Transverse colon (tissue), 4 donors: ENCODE data around the gene APMAP. TPM values are rescaled to one million over a fixed set of nuclear protein-coding genes. Genes with fewer than 3 reads are reported as not detected.

Experiments used
- DNase-seq: peaks from one replicate; pipeline ENCODE4 v3.0.0-alpha.2; 2019
- H3K27ac ChIP-seq, 4 donors: fragments of 200-600 bp; sonication (generic); 2 replicates each; pipeline ENCODE4 v1.5.1; 2016 to 2018; ENCODE audit warnings: inconsistent platforms in 4 of 4
- H3K27me3 ChIP-seq: fragments of 200-600 bp; sonication (generic); 2 replicates; pipeline ENCODE4 v1.5.1; 2017; ENCODE audit warnings: inconsistent platforms
- H3K36me3 ChIP-seq, 4 donors: fragments of 200-600 bp; sonication (generic); 2 replicates each; pipeline ENCODE4 v1.5.1; 2017 to 2019; ENCODE audit warnings: inconsistent platforms in 4 of 4
- H3K4me1 ChIP-seq, 4 donors: fragments of 200-600 bp; sonication (generic); 2 replicates each; pipeline ENCODE4 v1.5.1; 2017 to 2020; ENCODE audit warnings: inconsistent platforms in 4 of 4
- H3K4me3 ChIP-seq, 4 donors: fragments of 200-600 bp; sonication (generic); 1 replicate in 1 of 4; 2 replicates in 3 of 4; pipeline versions ENCODE4 v1.5.1 to v1.6.1; 2017 to 2019; ENCODE audit warnings: inconsistent platforms in 4 of 4
- H3K9me3 ChIP-seq, 2 donors: fragments of 200-600 bp; sonication (generic); 2 replicates each; pipeline ENCODE4 v1.5.1; 2017 to 2019; ENCODE audit warnings: inconsistent platforms in 2 of 2
- CTCF ChIP-seq, 5 experiments: fragments of 200-600 bp in 3 of 5; fragments of 450-650 bp in 2 of 5; sonication (generic) in 3 of 5; IDR thresholded peaks; 1 replicate in 2 of 5; 2 replicates in 3 of 5; pipeline ENCODE4 v1.5.1; 2016 to 2017; ENCODE audit warnings: antibody characterized with exemption in 5 of 5, inconsistent platforms in 3 of 5, mild to moderate bottlenecking in 2 of 5, moderate library complexity in 1 of 5
- EP300 ChIP-seq: sonication (generic); formaldehyde crosslinking; IDR thresholded peaks from one replicate; pipeline ENCODE4 v1.6.1; 2017; ENCODE audit warnings: antibody characterized with exemption, low read depth
- POLR2A ChIP-seq: fragments of 450-650 bp; IDR thresholded peaks from one replicate; pipeline ENCODE4 v1.6.1; 2016; ENCODE audit warnings: antibody characterized with exemption, mild to moderate bottlenecking, moderate library complexity
- POLR2AphosphoS5 ChIP-seq, 3 donors: sonication (generic); formaldehyde crosslinking; IDR thresholded peaks; one replicate each; pipeline ENCODE4 v1.6.1; 2016; ENCODE audit warnings: antibody characterized with exemption in 3 of 3
- whole genome bisulfite sequencing, 2 donors: methylation state at CpG; one replicate each; pipeline ENCODE4 v1.1.5; 2018; ENCODE audit warnings: low coverage in 1 of 2; 5-methylcytosine and 5-hydroxymethylcytosine counted together
- in situ Hi-C, 4 donors: fragments of 200-750 bp; cut with MboI; loops; one replicate each; pipeline versions ENCODE4 v1.15.0 to v1.15.1; 2017; ENCODE audit warnings: low sequenced_read_pairs in 3 of 4, low pct_ligation_motif_present in 1 of 4, low pct_unique_long_range_greater_than_20kb in 1 of 4
- intact Hi-C: fragments of 100-400 bp; cut with DNase I; formaldehyde crosslinking; loops from one replicate; pipeline ENCODE4 v1.15.1; 2023; ENCODE audit warnings: low total_unique reads
- total RNA-seq, 4 donors: library from RNA; depleted of rRNA; stranded (reverse); fragments of >200 nt; gene quantifications; one replicate each; pipeline ENCODE4 v1.1.0, GENCODE V29; 2016

APMAP gene
- 10 to 100 TPM; 14.9 to 88.6 (median 50.2) TPM for total RNA-seq

GRCh38 chr20:24992487-24993205, at the start of gene APMAP:
APMAP (minus strand) TSS chr20:24992751; CDS start chr20:24992688, 63 bp downstream.
- DNase-seq = peak; percentile 97
- no peaks in the 10 kb centered on the region for H3K9me3 ChIP-seq
- H3K27ac ChIP-seq = peak within 1 kb of the TSS; percentile 92 to 96 (median 94)
- peak within 1 kb of the TSS; percentile 71 to 96 (median 87) for H3K4me3 ChIP-seq
- H3K27me3 ChIP-seq = no peaks in the 10 kb centered on the region
- peaks cover 15 to 42% (median 20%) of the 10 kb centered on the region in 4 donors for H3K4me1 ChIP-seq
- in situ Hi-C loops = loop anchor here (5.0 to 25.0 kb wide), 7 partner anchors 72 to 420 kb away; partner anchors contain the start of genes ENTPD6 (in 2 of the 4), ABHD12 (in 1 of the 4) and GINS1 (in 1 of the 4)
- intact Hi-C loops = loop anchor here (10.0 kb wide), 1 partner anchor 412 kb away; the partner anchor contains the start of gene GINS1
- 0% methylated on average over 69 of the region's 69 CpGs; no CpG with 5 or more reads in 1 of the 2 donors for WGBS, 2 donors
- H3K36me3 ChIP-seq = no peaks in the 10 kb centered on the region
- TF ChIP-seq POLR2AphosphoS5 (IDR thresholded peaks at IDR 0.05) (peak; percentile 99), EP300 (no peak), POLR2A (peak; percentile 98)

GRCh38 chr20:25041813-25042530, 49.4 kb upstream of the APMAP start:
- H3K9me3 ChIP-seq = no peaks in the 10 kb centered on the region
- H3K4me1 ChIP-seq = peaks cover 49 to 67% (median 61%) of the 10 kb centered on the region in 4 donors
- in situ Hi-C loops (no loop called here), intact Hi-C loops (no loop called here)
- H3K4me3 ChIP-seq = no peak overlapping the region
- H3K27me3 ChIP-seq = no peaks in the 10 kb centered on the region
- no peak for DNase-seq
- TF ChIP-seq POLR2A (no peak), POLR2AphosphoS5 (IDR thresholded peaks at IDR 0.05) (no peak), CTCF (IDR thresholded peaks at IDR 0.05) (no peak), EP300 (no peak)
- peaks cover 0 to 6% (median 0%) of the 10 kb centered on the region in 4 donors for H3K36me3 ChIP-seq
- H3K27ac ChIP-seq = peak overlapping the region in 3 of 4 donors; percentile 76 to 91 (median 89)
- 87% methylated on average over 20 of the region's 21 CpGs; no CpG with 5 or more reads in 1 of the 2 donors for WGBS, 2 donors

- peak overlapping the region; percentile 76 to 91 (median 84) for H3K27ac ChIP-seq
- TF ChIP-seq POLR2AphosphoS5 (IDR thresholded peaks at IDR 0.05) (peak in 2 of 3 donors; percentile 19 to 56), POLR2A (no peak)
- H3K4me1 ChIP-seq = peaks cover 64 to 81% (median 71%) of the 10 kb centered on the region in 4 donors
- intact Hi-C loops (no loop called here), in situ Hi-C loops (no loop called here)
- H3K36me3 ChIP-seq = no peaks in the 10 kb centered on the region
- no peaks in the 10 kb centered on the region for H3K9me3 ChIP-seq
- WGBS, 2 donors = 20 to 23% methylated on average over 1 to 6 of the region's 6 CpGs
- no peaks in the 10 kb centered on the region for H3K27me3 ChIP-seq
- peak overlapping the region in 1 of 4 donors; percentile 2 for H3K4me3 ChIP-seq
- DNase-seq = peak; percentile 48
Observed at GRCh38 chr20:25040438-25040831, 47.9 kb upstream of the APMAP start.

- Histone ChIP-seq H3K27ac (peak overlapping the region; percentile 76 to 91 (median 84)), H3K4me1 (peaks cover 64 to 81% (median 73%) of the 10 kb centered on the region in 4 donors), H3K27me3 (no peaks in the 10 kb centered on the region), H3K4me3 (peak overlapping the region in 1 of 4 donors; percentile 2), H3K36me3 (no peaks in the 10 kb centered on the region), H3K9me3 (no peaks in the 10 kb centered on the region)
- in situ Hi-C loops (no loop called here), intact Hi-C loops (no loop called here)
- no peak for TF ChIP-seq POLR2A
- peak; percentile 84 to 91 (median 87) for TF ChIP-seq POLR2AphosphoS5 (IDR thresholded peaks at IDR 0.05)
- TF ChIP-seq EP300 = no peak
- peak in 1 of 5 experiments; percentile 8 for TF ChIP-seq CTCF (IDR thresholded peaks at IDR 0.05)
- DNase-seq = peak; percentile 84
- WGBS, 2 donors = 23% methylated on average over 9 of the region's 9 CpGs; no CpG with 5 or more reads in 1 of the 2 donors
Observed at GRCh38 chr20:25039697-25040437, 47.3 kb upstream of the APMAP start.
